HG02623 (cell line): Measurements from ENCODE around the gene TRIM56.
"Not testable (repeated sequence)": the region's sequence is repeated elsewhere in the genome, so short reads cannot be mapped to it uniquely, and the experiment has no call there.

Experiments
- ATAC-seq: cut with Tn5 transposase; IDR thresholded peaks from one replicate; pipeline ENCODE4 v1.9.1; 2021; ENCODE audit warnings: moderate library complexity; ENCODE audit not compliant: unreplicated experiment

Gene TRIM56

DNA sequence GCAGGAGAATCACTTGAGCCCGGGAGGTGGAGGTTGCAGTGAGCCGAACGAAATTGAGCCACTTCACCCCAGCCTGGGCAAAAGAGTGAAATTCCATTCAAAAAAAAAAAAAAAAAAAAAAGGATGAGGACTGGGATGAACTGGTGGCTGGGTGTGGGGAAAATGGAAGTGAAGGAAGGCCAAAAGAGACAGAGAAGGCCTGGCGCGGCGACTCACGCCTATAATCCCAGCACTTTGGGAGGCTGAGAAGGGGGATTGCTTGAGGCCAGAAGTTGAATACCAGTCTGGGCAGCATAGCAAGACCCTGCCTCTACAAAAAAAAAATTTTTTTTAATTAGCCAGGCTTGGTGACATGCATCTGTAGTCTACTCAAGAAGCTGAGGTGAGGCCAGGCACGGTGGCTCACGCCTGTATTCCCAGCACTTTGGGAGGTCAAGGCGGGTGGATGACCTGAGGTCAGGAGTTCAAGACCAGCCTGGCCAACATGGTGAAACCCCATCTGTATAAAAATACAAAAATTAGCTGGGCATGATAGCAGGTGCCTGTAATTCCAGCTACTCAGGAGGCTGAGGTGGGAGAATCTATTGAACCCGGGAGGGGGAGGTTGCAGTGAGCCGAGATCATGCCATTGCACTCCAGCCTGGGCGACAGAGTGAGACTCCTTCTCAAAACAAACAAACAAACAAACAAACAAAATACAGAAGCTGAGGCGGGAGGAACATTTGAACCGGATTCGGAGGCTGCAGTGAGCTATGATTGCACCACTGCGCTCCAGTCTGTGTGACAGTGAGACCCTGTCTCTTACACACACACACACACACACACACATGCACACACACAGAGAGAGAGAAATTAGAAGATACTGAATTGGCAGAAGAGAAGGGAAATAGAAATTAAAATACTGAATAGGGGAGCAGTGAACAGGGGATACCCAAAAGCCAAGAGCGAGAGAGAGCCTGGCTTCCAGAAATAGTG lies 47.6 kb downstream of the TRIM56 start:
- ATAC-seq: not testable (repeated sequence)

DNA sequence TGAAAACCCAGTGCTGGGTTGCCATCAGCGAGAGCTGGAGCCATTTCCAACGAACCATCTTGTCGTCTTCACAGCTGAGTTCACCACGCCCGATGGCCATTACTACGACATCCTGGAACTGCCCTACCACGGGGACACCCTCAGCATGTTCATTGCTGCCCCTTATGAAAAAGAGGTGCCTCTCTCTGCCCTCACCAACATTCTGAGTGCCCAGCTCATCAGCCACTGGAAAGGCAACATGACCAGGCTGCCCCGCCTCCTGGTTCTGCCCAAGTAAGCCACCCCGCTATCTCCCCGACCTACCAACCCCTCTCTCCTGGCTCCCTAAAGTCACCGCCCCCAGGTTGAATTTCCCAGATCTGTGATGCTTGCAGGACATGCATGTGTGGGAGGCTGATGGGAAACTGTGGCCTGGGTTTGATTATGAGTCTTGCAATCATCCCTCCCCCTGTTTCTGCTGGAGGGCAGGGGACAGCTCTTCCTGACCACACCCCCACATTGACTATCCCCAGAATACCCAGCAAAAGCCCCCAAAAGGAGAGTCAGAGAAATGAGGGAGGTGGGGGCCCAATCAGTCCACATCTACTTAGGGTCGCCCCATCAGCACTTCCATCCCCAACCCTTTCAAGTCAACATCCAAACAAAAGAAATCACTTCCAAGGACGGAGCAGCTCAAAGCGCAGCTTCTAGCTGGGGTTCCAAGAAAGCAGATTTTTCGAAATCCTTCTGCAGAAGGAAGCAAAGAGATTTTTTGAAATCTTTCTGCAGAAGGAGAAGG lies 48.5 kb downstream of the TRIM56 start:
- no peak for ATAC-seq

GRCh38 chr7:101134399-101134980 lies 49.2 kb downstream of the TRIM56 start:
- ATAC-seq: no peak

DNA sequence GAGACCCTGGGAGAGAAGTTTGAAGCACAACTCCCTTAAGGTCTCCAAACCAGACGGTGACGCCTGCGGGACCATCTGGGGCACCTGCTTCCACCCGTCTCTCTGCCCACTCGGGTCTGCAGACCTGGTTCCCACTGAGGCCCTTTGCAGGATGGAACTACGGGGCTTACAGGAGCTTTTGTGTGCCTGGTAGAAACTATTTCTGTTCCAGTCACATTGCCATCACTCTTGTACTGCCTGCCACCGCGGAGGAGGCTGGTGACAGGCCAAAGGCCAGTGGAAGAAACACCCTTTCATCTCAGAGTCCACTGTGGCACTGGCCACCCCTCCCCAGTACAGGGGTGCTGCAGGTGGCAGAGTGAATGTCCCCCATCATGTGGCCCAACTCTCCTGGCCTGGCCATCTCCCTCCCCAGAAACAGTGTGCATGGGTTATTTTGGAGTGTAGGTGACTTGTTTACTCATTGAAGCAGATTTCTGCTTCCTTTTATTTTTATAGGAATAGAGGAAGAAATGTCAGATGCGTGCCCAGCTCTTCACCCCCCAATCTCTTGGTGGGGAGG lies 52.5 kb downstream of the TRIM56 start:
- ATAC-seq: no peak

DNA sequence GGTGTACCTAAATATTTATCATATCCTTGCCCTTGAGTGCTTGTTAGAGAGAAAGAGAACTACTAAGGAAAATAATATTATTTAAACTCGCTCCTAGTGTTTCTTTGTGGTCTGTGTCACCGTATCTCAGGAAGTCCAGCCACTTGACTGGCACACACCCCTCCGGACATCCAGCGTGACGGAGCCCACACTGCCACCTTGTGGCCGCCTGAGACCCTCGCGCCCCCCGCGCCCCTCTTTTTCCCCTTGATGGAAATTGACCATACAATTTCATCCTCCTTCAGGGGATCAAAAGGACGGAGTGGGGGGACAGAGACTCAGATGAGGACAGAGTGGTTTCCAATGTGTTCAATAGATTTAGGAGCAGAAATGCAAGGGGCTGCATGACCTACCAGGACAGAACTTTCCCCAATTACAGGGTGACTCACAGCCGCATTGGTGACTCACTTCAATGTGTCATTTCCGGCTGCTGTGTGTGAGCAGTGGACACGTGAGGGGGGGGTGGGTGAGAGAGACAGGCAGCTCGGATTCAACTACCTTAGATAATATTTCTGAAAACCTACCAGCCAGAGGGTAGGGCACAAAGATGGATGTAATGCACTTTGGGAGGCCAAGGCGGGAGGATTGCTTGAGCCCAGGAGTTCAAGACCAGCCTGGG lies 53.1 kb downstream of the TRIM56 start:
- peak; percentile 63 for ATAC-seq

- ATAC-seq: no peak
These were observed 55.0 kb downstream of the TRIM56 start for GRCh38 chr7:101140339-101140699.

GRCh38 chr7:101140746-101141382 lies 55.6 kb downstream of the TRIM56 start:
- no peak for ATAC-seq
